Kasumi-1 (cell line): Measurements from ENCODE around the gene CCDC9B.

Source experiments
- DNase-seq, 2 experiments: peaks; one replicate each; lab custom pipeline; 2025; lab: John Stamatoyannopoulos, UW

CCDC9B gene

DNA sequence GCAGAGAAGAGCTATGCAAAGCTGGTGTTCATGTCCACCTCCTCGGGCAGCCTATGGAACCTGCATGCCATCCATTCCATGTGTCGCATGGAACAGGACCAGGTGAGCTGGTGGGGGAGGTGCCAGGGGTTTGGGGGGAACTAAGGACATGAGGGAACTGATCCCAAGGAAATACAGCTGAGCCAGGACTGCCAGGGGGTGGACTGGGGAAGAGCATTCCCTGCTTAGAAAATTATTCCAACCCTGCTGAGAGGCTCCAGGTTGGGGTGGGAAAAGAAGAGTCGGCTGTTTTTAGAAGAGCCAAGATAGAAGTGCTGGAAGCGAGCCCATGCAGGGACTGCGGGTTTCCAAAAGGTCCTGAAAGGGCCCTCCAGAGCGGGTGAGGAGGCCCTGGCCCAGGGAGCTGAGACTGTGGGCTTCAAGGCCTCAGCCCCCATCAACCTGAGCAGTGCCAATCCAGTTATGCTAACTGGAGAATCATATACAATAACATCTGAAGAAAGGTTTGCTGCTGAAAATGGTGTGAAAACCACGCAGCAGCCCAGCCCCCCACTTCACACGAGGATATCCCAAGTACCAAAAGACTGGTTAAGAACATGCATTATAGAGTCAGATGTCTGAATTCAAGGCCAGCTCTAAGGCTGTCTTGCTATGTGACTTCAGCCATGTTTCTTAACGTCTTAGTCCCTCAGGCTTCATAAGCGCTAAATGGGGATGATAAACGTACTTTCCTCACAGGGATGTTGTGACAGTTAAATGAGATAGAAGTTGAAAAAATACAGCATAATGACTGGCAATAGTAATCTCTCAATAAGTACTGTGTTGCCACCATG is 25.1 kb upstream of the CCDC9B start:
- no peak for DNase-seq

DNA sequence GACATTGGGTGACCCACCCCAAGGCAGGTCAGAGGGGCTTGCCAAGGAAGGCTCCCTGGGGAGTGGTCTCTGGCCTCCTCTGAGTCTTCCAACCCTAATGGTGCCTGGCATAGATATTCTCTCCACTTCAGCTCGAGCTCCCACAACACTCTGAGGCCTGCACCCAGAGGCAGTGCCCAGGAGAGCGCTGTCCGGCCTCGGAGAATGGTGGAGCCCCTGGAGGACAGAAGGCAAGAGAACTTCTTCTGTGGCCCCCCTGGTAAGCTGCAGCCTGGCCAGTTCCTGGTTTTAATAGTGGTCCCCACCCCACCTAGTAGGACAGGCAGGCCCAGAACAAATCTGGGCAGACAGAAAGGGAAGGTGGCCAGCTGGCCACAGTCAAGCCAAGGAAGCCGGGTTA is 24.3 kb upstream of the CCDC9B start:
- no peak for DNase-seq

DNA sequence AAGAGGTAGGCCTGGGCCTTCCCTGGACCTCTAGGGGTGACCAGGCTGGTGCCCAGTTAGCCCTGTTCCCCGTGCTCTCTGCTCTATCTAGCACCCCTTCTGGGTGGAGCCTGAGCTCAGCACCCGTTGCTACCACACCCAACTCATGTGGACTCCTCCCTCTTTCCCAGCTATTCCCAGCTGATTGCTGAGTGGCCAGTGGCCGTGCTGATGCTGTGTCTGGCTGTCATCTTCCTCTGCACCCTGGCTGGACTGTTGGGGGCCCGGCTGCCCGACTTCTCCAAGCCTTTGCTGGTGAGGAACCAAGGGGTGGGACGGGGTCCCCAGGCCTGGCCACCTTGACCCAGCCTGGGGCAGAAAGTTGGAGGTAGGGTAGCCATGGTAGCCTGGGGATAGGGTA is 23.5 kb upstream of the CCDC9B start:
- DNase-seq = no peak

DNA sequence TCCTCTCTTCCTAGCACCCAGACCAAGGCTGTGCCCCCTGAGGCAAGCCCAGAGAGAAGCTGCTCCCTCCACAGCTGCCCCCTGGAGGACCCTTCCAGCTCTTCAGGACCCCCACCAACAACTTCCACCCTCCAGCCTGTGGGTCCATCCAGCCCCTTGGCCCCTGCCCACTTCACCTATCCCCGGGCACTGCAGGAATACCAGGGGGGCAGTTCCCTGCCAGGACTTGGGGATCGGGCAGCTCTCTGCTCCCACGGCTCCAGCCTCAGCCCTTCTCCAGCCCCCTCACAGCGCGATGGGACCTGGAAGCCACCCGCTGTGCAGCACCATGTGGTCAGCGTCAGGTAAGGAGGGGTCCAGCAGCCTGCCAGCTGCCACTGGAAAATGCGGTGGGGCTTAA is 22.9 kb upstream of the CCDC9B start:
- DNase-seq = no peak

DNA sequence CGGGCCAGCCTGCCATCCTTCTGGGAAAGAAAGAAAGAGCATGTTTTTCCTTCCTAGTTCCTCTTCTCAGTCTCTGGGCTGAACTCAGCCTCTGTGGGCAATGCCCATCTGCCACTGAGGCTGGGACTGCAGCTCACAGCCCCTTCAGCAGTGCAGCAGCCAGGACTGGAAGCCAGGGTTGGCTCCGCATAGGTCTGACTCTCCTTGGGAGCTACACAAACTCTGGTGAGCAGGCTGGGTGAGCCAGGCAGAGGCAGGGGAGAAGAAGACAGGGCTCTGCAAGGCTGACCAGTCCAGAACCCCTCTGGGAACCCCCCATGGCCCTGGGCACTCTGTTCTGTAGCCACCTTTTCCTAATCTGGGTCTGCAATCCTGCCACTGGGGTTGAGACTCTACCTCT is 20.9 kb upstream of the CCDC9B start:
- no peak for DNase-seq

DNA sequence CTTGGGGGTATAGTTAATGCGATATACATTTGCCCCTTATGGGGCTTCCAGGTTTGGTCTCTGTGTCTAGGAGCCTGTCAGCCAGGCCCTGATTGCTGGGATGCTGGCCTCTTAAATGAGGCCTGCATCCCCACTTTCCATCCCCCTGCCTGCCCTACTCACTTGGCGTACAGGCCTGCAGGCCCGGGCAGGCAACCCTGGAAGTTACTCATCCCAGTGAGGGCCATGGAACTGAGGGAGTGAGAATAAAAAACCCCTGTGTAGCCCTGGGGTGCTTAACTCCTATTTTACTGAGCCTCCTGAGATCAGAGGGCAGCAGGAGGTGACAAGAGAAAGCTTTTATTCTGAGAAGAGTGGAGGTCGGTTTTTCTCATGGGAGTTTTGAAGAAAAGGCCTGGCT is 19.3 kb upstream of the CCDC9B start:
- DNase-seq = no peak

DNA sequence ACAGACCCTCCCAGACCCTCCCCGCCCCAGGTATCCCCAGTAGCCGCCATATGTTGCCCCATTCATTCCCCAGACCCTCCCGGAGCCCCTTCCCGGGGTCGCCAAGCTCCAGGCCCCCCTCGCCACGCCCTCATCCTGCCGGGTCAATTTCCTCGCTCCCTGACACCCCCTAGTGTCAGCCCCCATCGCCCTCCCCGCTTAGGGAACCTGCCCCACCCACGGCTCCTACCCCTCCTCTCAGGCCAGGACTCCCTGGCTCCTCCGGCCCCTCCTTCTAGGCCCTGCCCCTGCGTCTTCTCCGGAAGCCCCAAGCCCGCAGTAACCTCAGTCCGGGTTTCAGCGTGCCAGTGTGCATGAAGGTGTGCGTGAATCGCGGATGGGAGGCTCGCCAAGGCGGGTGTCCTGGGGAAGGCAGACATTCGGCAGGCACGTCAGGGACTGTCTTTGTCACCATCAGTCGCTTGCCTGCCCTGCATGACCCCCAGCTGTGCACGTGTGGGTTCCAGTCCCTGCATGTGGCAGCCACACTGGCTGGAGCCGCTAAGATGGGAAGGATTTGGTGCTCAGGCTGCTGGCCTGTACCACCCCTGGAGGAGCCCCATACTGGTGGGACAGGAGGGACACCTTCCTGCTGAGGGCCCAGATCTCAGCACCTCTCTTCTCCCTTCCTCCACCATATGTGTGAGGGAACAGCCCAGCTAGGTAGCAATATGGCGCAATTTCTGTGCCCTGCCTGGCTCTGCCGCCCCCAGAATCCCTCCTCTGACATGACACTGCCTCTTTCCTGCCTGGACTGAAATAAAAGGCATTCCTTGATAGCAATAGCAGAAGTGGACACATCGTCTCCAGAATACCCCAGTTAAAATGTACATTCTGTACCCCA is 18.0 kb upstream of the CCDC9B start:
- DNase-seq = no peak

DNA sequence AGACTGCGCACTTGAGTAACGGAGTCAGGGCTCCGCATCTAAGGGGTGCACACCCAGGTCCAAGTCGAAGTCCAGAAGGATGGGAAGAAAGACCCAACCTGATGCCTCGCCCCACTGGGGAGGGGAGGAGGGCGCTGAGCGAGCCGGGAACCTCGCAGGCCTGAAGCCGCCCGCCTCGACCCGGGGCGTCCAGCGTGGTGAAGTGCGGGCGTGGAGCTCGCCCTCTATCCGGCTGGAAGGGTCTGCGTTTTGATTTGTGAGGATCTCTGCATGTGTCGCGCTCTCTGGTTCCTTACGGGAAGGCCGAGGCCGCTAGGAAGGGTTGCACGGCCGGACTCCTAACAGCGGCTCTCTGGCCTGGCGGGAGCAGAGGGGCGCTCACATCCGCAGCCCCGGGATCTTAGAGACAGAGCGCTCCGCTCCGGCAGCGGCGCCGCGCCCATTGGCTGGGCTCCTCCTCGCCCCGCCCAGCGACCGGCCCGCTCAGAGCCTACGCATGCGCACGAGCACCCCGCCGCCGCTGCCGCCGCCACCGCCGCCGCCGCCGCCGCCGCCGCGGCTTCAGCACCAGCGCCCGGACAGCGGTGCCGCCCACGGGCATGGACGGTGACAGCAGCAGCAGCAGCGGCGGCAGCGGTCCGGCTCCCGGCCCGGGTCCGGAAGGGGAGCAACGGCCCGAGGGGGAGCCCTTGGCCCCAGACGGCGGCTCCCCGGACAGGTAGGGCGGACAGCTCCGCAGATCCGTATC is 17.2 kb upstream of the CCDC9B start, which contains the start of gene DISP2:
DISP2 (plus strand) TSS at position 497 of the 748 bp plus-strand sequence; CDS start at position 600, 103 bp downstream.
- DNase-seq = peak; percentile 31 to 47

DNA sequence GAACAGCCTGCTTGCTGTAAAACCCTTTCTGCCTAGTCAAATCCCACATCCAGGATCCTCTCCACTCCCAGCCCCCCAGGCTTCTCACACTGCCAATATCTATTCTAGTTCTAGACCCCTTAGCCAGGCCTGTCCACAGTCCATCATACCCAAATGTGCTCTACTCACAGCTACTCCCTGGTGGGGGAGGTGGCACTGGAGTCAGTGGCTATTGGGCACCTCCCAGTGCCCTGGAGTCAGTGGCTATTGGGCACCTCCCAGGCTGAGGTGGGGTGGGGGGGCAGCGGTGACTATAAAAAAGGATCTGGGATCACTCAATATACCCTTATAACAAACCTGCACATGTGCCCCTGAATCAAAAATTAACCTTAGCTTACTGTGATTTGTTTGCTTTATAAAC is 16.5 kb upstream of the CCDC9B start:
- no peak for DNase-seq

DNA sequence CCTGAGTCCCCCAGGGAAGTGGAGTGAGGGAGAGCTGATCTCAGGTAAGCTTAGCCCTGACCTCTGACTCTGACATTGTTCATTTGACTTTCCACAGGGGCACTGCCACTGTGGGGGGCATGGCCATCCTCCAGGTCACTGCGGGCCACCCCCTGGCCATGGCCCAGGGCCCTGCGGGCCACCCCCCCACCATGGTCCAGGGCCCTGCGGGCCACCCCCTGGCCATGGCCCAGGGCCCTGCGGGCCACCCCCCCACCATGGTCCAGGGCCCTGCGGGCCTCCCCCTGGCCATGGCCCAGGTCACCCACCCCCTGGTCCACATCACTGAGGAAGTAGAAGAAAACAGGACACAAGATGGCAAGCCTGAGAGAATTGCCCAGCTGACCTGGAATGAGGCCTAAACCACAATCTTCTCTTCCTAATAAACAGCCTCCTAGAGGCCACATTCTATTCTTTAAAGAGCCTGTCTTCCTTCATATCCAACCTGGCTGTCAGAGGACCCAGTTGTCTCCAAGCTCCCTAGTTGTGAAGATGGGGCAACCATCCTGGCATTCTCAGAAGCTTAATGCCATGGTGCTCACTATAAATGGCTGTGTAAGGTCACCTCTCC is 15.3 kb upstream of the CCDC9B start:
- no peak for DNase-seq

DNA sequence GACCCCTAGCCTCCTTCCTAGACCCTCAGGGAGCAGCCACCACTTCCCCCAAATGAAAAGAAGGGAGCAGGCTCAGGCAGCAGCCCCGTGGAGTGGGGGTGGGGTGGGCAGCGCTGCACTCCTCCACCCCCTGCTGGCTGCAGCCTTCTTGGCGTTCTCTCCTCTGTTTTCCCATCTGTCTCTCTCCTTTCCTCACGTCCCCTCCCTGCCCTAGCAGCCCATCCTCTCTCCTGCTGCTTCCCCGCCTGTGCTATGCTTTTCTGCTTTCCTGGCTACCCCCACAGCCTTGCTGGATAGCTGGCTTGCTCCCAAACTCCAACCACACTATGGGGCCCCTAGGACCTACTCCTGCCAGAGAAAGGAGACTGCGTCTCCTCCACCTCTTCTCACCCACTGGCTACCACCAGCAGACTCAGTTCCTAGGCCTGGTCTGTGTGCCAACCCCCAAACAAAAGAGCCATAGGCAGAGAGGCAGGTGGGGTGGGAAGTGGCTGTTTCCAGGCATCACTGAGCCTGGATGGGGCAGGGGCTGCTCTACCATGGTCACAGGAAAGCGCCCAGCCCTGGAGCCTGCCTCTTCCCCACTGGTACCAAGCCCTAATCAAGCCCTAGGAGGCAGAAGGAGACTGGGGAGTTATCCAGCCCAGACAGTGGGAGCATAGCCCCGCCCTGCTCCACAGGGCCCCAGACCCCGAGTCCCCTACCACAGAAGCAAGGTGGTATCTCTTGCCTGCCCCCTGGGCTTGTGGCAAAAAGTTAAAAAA is 13.9 kb upstream of the CCDC9B start:
- peak; percentile 20 to 33 for DNase-seq

DNA sequence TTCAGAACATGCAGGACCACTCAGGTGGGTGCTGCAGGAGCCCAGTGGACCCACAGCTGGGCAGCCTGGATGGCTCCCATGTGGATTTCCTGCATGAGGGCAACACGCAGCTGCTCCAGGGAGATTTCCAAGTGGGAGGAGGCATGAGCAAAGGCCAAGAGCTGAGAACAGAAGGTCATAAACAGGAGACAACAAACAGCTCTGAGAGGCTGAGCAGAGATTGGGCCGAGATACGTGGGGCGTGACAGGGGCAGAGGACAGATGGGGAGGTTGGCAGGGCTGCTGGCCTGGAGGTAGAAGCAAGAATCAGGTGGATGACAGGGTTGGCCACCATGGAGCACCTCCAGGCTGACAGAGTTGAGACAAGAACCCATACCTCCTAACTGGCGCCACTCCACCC is 13.0 kb upstream of the CCDC9B start:
- DNase-seq = no peak

DNA sequence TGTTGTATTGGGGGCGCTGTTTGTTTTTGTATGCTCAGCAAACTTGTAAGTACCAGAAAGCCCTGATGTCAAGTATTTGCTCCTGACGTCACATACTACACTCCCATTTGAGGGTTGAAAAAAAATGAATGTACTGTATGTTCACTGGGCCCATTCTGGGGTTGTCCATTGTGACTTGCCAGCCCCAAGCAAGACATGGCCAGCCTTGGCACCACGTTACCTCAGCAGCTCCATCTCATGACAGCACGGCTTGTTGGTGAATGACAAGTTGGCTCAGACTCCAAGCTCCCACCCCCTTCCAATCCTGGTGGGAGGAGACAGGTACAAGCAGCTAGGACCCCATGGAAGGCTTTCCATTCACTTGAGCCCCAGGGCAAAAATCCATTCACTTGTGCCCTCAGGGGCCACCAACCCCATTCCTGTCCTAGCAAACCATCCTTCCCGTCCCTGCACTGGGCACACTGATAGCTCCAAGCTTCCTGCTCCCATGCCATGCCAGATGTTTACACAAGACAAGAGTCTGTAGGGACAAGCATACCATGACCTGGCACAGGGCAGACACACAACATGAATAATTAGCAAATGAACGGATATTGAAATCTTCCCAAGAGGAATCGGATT is 11.7 kb upstream of the CCDC9B start:
- no peak for DNase-seq

DNA sequence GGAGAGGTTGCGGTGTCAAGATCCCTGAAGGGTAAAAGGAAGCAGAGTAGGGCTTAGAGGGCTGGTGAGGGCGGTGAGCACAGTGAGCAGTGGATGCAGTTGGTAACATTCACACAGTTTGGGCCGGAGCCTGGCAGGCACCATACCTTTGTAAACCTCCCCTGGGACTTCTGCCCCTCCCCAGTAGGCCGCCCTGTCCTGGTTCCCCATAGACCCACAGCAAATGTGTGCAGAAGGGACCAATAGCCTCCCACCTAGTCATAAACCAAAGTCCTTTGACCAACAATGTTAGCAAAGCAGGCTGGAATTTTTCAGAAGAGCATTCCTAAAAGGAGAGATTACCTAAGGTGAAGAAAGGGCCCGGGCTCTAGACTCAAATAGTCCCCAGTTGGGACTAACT is 8.4 kb upstream of the CCDC9B start:
- no peak for DNase-seq

DNA sequence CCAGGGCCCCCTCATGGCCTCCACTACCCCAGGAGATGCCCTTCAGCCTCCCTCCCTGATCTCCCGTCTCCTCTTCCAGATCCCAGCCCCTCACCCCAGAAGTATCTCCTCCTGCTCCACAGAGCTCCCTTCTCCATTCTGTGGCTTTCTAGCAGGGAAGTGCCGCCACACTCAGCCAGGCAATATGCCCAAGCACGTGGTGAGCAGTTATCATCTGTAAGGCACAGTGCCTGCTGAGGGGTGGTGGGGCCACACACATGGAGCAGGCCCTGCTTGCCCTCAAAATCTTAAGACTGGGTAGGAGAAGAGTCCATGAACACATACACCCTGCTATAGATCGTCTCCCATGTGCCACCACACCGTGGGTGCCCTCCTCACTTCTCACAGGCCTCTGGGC is 7.7 kb upstream of the CCDC9B start:
- DNase-seq = no peak

DNA sequence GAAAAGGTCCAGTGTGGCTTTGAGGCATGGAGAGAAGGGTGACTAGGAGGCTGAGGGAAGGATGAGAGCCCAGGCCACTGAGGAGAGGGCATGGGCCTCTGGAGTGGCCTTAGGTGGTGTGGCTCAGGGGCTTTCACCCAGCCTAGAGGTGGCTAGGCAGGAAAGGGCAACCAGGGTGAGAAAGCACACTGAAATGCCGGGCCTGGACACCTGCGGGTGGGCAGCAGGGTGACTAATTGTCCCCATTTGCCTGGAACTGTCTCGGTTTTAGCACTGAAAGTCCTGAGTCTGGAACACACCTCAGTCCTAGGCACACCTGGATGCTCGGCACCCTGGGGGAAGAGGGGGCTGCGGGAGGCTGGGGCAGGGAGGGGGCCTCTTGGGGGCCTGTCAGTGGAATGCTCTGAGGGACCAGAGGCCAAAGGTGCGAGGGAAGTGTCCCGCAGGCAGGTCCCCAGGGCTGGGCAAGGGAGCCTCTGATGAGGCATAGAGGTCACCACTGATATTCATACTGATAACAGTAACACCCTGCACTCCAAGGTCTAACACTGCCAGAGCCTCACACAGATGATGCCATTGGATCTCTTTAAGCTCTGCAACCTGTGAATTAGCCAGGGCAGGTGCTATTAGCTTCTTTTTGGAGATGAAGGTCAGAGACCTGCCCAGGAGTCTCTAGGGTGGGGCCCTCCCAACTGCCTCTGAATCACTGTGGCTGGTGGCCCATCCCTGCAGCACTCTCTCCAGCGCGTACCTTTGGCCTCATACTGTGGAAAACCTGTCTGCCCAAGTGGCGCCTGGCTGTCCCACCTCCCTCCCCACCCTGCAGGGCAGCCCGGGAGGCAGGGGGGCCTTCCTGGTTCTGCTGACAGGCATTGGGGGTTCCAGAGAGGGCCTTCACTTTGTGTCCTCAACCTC is 7.1 kb upstream of the CCDC9B start:
- no peak for DNase-seq

DNA sequence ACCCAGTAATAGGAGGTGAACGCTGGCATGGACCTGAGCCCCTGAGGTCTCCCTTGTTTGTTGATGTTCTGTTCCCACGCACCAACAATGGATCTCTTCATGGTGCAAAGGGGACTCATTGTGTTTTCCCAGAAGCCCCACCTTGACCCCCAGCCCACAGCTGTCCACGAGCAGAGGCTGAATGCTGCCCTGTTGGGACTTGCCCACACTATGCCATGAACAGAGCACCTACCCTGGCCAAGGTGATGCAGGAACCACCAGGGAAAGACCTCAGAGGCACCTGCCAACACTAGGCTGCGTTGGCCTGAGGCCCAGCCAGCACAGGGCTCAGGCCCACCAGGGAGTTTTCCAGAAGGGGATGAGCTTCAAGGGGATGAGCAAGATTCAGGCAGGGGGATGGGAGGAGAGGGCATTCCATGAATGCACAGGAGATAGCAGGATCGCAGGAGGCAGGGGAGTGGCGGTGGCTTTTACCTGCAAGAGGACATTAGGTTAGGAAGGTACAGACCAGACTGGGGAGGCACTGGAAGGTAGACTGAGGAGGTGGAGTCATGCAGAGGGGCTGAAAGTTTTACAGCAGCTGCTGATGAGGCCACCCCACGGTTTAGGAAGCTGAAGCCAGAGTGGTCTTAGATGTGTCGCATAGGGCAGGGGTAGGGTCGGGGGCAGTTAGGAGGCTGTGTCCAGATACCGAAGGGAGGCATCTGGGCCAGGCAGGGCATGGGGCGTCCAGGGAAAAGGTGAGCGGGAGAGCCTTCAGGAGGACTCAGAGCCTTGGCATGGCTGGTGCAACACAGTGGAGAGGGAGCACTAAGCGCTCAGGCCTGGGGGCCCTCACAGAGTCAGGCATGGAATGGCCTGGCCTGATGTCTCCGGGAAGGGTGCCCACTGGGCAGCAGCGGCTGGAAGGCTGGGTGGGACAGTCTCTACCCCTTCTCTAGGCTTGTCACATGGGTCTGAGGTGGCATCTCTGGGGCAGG is 6.1 kb upstream of the CCDC9B start:
- DNase-seq = no peak

DNA sequence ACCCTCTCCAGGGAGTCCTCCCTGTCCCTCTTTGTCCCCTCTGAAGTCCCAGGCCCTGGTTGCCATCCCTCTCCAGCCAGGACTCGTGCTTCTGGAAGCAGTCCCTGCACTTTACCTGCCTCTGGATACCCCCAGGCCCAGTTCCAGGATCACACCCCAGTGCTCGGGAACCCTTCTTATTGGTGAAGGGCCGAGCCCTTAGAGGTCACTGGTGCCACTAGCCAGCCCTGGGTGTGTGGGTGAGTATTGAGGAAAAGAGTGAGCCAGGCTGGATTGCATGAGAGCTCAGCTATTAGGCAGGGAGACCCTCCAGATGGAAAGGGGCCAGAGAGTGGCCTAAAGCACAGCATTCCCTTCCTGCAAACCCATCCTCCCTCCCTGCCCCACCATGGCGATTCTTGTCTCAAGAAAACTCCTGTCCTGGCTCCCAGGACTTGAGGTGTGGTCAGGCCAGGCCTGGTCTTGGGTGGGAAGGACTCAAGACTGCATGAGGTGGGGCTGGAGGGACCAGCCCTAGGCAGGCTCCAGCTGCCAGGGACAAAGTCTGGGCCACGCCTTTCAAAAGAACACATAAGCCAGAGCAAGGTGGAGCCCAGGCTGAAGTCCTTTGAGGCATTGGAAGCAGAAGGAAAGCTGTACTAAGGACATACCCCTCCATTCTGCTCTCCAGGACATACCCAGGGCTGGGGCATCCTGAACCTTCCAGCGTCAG is 5.3 kb upstream of the CCDC9B start:
- DNase-seq = no peak
